DOHH2 (cell line): ENCODE measurements around the gene STAG1.

ENCODE experiments used
- EZH2phosphoT487 ChIP-seq: fragments of 200-600 bp; sonication (generic); IDR thresholded peaks from 2 replicates; pipeline ENCODE4 v1.6.1; 2017; ENCODE audit warnings: borderline replicate concordance, mild to moderate bottlenecking, antibody characterized with exemption, low read length, moderate library complexity, mixed read lengths
- TF ChIP-seq, protein P1 (sequence below): fragments of 200-600 bp; sonication (generic); IDR thresholded peaks from one replicate; pipeline ENCODE4 v1.5.1; 2014; ENCODE audit warnings: antibody characterized with exemption, mild to moderate bottlenecking, low read depth, low read length; ENCODE audit not compliant: poor library complexity, severe bottlenecking

DNA sequence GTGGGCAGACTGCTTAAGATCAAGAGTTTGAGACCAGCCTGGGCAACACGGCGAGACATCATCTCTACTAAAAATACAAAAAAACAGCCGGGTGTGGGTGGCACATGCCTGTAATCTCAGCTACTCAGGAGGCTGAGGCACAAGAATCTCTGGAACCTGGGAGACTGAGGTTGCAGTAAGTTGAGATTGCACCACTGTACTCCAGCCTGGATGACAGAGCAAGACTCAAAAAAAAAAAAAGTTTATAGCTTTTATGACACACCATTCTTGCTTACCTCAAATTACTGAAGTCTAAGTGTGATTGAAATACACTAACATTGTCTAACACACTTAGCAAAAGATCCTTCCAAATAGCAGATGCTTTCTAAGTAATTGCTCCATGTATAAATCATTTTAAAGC lies 207.6 kb downstream of the STAG1 start:
- TF ChIP-seq, protein P1, sequence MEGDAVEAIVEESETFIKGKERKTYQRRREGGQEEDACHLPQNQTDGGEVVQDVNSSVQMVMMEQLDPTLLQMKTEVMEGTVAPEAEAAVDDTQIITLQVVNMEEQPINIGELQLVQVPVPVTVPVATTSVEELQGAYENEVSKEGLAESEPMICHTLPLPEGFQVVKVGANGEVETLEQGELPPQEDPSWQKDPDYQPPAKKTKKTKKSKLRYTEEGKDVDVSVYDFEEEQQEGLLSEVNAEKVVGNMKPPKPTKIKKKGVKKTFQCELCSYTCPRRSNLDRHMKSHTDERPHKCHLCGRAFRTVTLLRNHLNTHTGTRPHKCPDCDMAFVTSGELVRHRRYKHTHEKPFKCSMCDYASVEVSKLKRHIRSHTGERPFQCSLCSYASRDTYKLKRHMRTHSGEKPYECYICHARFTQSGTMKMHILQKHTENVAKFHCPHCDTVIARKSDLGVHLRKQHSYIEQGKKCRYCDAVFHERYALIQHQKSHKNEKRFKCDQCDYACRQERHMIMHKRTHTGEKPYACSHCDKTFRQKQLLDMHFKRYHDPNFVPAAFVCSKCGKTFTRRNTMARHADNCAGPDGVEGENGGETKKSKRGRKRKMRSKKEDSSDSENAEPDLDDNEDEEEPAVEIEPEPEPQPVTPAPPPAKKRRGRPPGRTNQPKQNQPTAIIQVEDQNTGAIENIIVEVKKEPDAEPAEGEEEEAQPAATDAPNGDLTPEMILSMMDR: no peak
- TF ChIP-seq EZH2phosphoT487: no peak
